ENCODE measurements around the gene SH2D3C. TPM values are rescaled to one million over a fixed set of nuclear protein-coding genes. Genes with fewer than 3 reads are reported as not detected.

SH2D3C gene
- total and polyA plus RNA-seq, 10 of the 15 experiments (the other 5 are each of a cell fraction or from before 2014, with no cell fraction given): 1.2 to 23.5 (median 16.2) TPM

GRCh38 chr9:127705577-127706379, 72.7 kb downstream of the SH2D3C start:
- H3K4me2 ChIP-seq (ENCODE audit: control insufficient read depth, insufficient read depth): no peak overlapping the region
- H3K4me1 ChIP-seq (ENCODE audit: control insufficient read depth, insufficient read depth, low read length): no peaks in the 10 kb centered on the region
- ChIA-PET RAD21 (ENCODE audit: unreplicated experiment) (no interaction called here), CTCF (interaction anchor here (0.5 to 2.6 kb wide), 2 partner anchors 10 to 30 kb away, joined by 3 to 6 read pairs; partner anchors contain the start of genes PTRH1 and TTC16), POLR2A (interaction anchor here (1.3 kb wide), 1 partner anchor 82 kb away, joined by 3 read pairs; no protein-coding TSS in a partner anchor), SMC1A (ENCODE audit: uncharacterized antibody, unreplicated experiment) (interaction anchor here (1.4 kb wide), 1 partner anchor 9 kb away, joined by 3 read pairs; no protein-coding TSS in a partner anchor)
- no peaks in the 10 kb centered on the region; the same call in 2 of the 3 replicates for H3K9me3 ChIP-seq (replicated peaks; ENCODE audit: control insufficient read depth, insufficient read depth, low read length)
- no peak for FAIRE-seq
- peaks cover 0 to 2% of the 10 kb centered on the region in 2 experiments; a peak in 2 of 4 replicates for H3K27me3 ChIP-seq (replicated peaks in 1 of 2; ENCODE audit: control insufficient read depth in 2 of 2, insufficient read depth in 2 of 2, low read length in 1 of 2)
- H2AFZ ChIP-seq (ENCODE audit: control insufficient read depth, low read depth, low read length): no peak overlapping the region
- no peak for DNase-seq (ENCODE audit: low read depth, low spot score)
- in situ Hi-C loops (cut with MboI): no loop called here
- H3K27ac ChIP-seq (ENCODE audit: control insufficient read depth, insufficient read depth): no peak overlapping the region
- H3K79me2 ChIP-seq (ENCODE audit: control insufficient read depth, insufficient read depth, low read length): no peaks in the 10 kb centered on the region
- no peak for TF ChIP-seq ZNF274 (IDR thresholded peaks at IDR 0.05; ENCODE audit: insufficient read depth, insufficient read length)
- no peak for TF ChIP-seq CHD4 (IDR thresholded peaks at IDR 0.05)
- no peak for TF ChIP-seq RFX5 (IDR thresholded peaks at IDR 0.05; ENCODE audit: low read depth, low read length)
- TF ChIP-seq RB1 (IDR thresholded peaks at IDR 0.05; ENCODE audit: borderline replicate concordance): no peak
- TF ChIP-seq, protein P1, sequence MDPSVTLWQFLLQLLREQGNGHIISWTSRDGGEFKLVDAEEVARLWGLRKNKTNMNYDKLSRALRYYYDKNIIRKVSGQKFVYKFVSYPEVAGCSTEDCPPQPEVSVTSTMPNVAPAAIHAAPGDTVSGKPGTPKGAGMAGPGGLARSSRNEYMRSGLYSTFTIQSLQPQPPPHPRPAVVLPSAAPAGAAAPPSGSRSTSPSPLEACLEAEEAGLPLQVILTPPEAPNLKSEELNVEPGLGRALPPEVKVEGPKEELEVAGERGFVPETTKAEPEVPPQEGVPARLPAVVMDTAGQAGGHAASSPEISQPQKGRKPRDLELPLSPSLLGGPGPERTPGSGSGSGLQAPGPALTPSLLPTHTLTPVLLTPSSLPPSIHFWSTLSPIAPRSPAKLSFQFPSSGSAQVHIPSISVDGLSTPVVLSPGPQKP (IDR thresholded peaks at IDR 0.05; ENCODE audit: low read depth, low read length): no peak
- TF ChIP-seq EGR1 (IDR thresholded peaks at IDR 0.05; ENCODE audit: borderline replicate concordance in 1 of 2, low read depth in 2 of 2, low read length in 2 of 2): no peak
- no peak for TF ChIP-seq TAF1 (IDR thresholded peaks at IDR 0.05; ENCODE audit: borderline replicate concordance, low read depth, low read length)
- no peak for TF ChIP-seq EZH2 (IDR thresholded peaks at IDR 0.05; ENCODE audit: borderline replicate concordance, control insufficient read depth, low read depth, low read length)
- TF ChIP-seq YBX1 (IDR thresholded peaks at IDR 0.05): no peak
- no peak for TF ChIP-seq RUNX3 (IDR thresholded peaks at IDR 0.05; ENCODE audit: low read length)
- no peak for TF ChIP-seq SUPT20H (IDR thresholded peaks at IDR 0.05; ENCODE audit: borderline replicate concordance, control insufficient read depth, low read depth, low read length)
- TF ChIP-seq CBFB (IDR thresholded peaks at IDR 0.05; ENCODE audit: low read depth): no peak
- TF ChIP-seq IRF4 (IDR thresholded peaks at IDR 0.05; ENCODE audit: low read depth, low read length): no peak
- no peak for TF ChIP-seq JUNB (IDR thresholded peaks at IDR 0.05)
- TF ChIP-seq, protein P2, sequence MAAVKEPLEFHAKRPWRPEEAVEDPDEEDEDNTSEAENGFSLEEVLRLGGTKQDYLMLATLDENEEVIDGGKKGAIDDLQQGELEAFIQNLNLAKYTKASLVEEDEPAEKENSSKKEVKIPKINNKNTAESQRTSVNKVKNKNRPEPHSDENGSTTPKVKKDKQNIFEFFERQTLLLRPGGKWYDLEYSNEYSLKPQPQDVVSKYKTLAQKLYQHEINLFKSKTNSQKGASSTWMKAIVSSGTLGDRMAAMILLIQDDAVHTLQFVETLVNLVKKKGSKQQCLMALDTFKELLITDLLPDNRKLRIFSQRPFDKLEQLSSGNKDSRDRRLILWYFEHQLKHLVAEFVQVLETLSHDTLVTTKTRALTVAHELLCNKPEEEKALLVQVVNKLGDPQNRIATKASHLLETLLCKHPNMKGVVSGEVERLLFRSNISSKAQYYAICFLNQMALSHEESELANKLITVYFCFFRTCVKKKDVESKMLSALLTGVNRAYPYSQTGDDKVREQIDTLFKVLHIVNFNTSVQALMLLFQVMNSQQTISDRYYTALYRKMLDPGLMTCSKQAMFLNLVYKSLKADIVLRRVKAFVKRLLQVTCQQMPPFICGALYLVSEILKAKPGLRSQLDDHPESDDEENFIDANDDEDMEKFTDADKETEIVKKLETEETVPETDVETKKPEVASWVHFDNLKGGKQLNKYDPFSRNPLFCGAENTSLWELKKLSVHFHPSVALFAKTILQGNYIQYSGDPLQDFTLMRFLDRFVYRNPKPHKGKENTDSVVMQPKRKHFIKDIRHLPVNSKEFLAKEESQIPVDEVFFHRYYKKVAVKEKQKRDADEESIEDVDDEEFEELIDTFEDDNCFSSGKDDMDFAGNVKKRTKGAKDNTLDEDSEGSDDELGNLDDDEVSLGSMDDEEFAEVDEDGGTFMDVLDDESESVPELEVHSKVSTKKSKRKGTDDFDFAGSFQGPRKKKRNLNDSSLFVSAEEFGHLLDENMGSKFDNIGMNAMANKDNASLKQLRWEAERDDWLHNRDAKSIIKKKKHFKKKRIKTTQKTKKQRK (IDR thresholded peaks at IDR 0.05; ENCODE audit: low read depth, low read length): no peak
- no peaks in the 10 kb centered on the region for H4K20me1 ChIP-seq (ENCODE audit: control insufficient read depth, insufficient read depth)
- ATAC-seq: no peak
- intact Hi-C loops (cut with micrococcal nuclease; ENCODE audit: unreplicated experiment): no loop called here
- no peak overlapping the region for H3K4me3 ChIP-seq
- no peaks in the 10 kb centered on the region for H3K36me3 ChIP-seq (ENCODE audit: control insufficient read depth in 2 of 2, insufficient read depth in 2 of 2, low read length in 1 of 2)
- WGBS (ENCODE audit: insufficient coverage, insufficient replicate concordance, low lambda C conversion rate, missing lambda C conversion rate): 41% methylated on average over 12 of the region's 12 CpGs
- BruUV-seq (replicated peaks): no TSS peak
- H3K9ac ChIP-seq (ENCODE audit: control insufficient read depth, insufficient read depth, low read length): no peak overlapping the region

Data from GM12878 (cell line).